Gastrocnemius medialis (tissue), 4 donors: ENCODE results near the gene TBX5. TPM values are rescaled to one million over a fixed set of nuclear protein-coding genes. Genes with fewer than 3 reads are reported as not detected.

Experiments used
- ATAC-seq, 2 donors: fragments of 150-250 bp; one replicate each; pipeline ENCODE4 v1.9.1; 2016
- DNase-seq, 2 donors: peaks; one replicate each; pipeline ENCODE4 v3.0.0-alpha.2; 2019
- H3K27ac ChIP-seq, 4 donors: fragments of 200-600 bp; sonication (generic); 1 replicate in 1 of 4; 2 replicates in 3 of 4; pipeline ENCODE4 v1.5.1; 2016 to 2018; ENCODE audit warnings: mild to moderate bottlenecking in 2 of 4, moderate library complexity in 1 of 4
- H3K27me3 ChIP-seq, 3 donors: fragments of 200-600 bp; sonication (generic) in 2 of 3; 1 replicate in 1 of 3; 2 replicates in 2 of 3; pipeline versions ENCODE4 v1.5.1 to v1.6.0; 2016 to 2019; ENCODE audit warnings: mild to moderate bottlenecking in 1 of 3, moderate library complexity in 1 of 3
- H3K36me3 ChIP-seq, 2 donors: fragments of 200-600 bp; sonication (generic) in 1 of 2; one replicate each; pipeline ENCODE4 v1.5.1; 2017 to 2018
- H3K4me1 ChIP-seq, 2 donors: fragments of 200-600 bp; sonication (generic) in 1 of 2; one replicate each; pipeline ENCODE4 v1.5.1; 2016 to 2017; ENCODE audit warnings: mild to moderate bottlenecking in 2 of 2
- H3K4me3 ChIP-seq, 4 donors: fragments of 200-600 bp; sonication (generic) in 3 of 4; 1 replicate in 1 of 4; 2 replicates in 3 of 4; pipeline ENCODE4 v1.5.1; 2016 to 2019; ENCODE audit warnings: mild to moderate bottlenecking in 2 of 4
- H3K9me3 ChIP-seq, 3 donors: fragments of 200-600 bp; sonication (generic) in 2 of 3; 1 replicate in 1 of 3; 2 replicates in 2 of 3; pipeline ENCODE4 v1.5.1; 2016 to 2019
- POLR2A ChIP-seq, 2 donors: fragments of 450-650 bp; IDR thresholded peaks; one replicate each; pipeline ENCODE4 v1.6.1; 2017; ENCODE audit warnings: antibody characterized with exemption in 2 of 2, mild to moderate bottlenecking in 2 of 2, moderate library complexity in 2 of 2
- in situ Hi-C, 4 donors: fragments of 200-750 bp; cut with MboI; loops; one replicate each; pipeline versions ENCODE4 v1.15.0 to v1.8.0; 2017; ENCODE audit warnings: low sequenced_read_pairs in 4 of 4
- intact Hi-C: fragments of 100-400 bp; cut with DNase I; formaldehyde crosslinking; loops from one replicate; pipeline ENCODE4 v1.15.1; 2023; ENCODE audit warnings: low total_unique reads
- total RNA-seq, 4 donors: library from RNA; depleted of rRNA; stranded (reverse); fragments of >200 nt; gene quantifications; one replicate each; pipeline versions ENCODE4 v1.1.0 to v1.2.3, GENCODE V29; 2016
- TF ChIP-seq, protein P1 (sequence below), 5 experiments: fragments of 450-650 bp in 3 of 5; fragments of 200-600 bp in 2 of 5; sonication (generic) in 2 of 5; IDR thresholded peaks in 4 of 5; conservative IDR thresholded peaks in 1 of 5; 1 replicate in 4 of 5; 2 replicates in 1 of 5; pipeline ENCODE4 v1.5.1; 2016 to 2019; ENCODE audit warnings: antibody characterized with exemption in 5 of 5, mild to moderate bottlenecking in 3 of 5, moderate library complexity in 3 of 5

Gene TBX5
- total RNA-seq, 4 donors from 2014 or later: not detected

DNA sequence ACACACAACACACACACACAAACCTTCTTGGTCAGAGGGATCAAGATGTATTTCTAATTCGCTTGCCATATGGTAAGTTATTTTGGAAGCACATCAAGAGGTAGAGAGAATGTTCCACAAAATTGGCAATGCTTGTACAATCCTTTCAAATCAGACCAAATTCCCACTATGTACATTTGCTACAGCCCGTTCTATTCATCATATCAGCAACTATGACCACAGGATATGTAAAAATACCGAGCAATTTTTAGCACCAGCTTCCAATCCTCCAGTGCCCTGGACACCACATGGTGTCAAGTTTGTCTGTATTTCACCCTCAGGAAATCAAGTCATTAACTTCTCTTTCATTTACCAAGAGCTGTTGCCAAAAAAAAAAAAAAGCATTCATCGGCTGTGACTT lies 21.2 kb downstream of the TBX5 start:
- Histone ChIP-seq H3K4me1 (no peaks in the 10 kb centered on the region), H3K36me3 (no peaks in the 10 kb centered on the region), H3K27ac (no peak overlapping the region), H3K4me3 (no peak overlapping the region), H3K9me3 (no peaks in the 10 kb centered on the region), H3K27me3 (peaks cover 0 to 3% (median 0%) of the 10 kb centered on the region in 3 donors)
- intact Hi-C loops: no loop called here
- TF ChIP-seq, protein P1, sequence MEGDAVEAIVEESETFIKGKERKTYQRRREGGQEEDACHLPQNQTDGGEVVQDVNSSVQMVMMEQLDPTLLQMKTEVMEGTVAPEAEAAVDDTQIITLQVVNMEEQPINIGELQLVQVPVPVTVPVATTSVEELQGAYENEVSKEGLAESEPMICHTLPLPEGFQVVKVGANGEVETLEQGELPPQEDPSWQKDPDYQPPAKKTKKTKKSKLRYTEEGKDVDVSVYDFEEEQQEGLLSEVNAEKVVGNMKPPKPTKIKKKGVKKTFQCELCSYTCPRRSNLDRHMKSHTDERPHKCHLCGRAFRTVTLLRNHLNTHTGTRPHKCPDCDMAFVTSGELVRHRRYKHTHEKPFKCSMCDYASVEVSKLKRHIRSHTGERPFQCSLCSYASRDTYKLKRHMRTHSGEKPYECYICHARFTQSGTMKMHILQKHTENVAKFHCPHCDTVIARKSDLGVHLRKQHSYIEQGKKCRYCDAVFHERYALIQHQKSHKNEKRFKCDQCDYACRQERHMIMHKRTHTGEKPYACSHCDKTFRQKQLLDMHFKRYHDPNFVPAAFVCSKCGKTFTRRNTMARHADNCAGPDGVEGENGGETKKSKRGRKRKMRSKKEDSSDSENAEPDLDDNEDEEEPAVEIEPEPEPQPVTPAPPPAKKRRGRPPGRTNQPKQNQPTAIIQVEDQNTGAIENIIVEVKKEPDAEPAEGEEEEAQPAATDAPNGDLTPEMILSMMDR (IDR thresholded peaks at IDR 0.05 in 4 of 5, conservative IDR thresholded peaks at IDR 0.05 in 1 of 5): no peak
- TF ChIP-seq POLR2A (IDR thresholded peaks at IDR 0.05): no peak
- no peak for ATAC-seq
- in situ Hi-C loops: no loop called here
- DNase-seq: no peak

DNA sequence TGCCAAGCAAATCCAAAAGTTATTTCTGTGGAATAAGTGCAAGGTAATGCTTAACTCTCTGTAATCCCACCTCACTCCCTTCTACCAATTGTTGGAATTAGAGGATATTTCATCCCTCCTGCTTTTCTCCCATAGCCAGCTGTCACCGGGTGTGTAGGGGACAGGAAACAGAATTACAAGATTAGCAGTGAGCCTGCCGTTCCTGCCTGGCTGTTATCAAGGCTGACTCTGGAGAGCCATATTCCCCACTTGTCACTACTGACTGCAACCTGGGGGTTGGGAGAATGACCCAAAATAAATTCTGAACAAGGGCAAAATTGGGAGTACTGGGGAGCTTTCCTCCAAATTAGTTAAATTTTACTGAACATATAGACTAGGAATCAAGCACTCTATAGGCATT lies 24.8 kb downstream of the TBX5 start:
- H3K4me3 ChIP-seq: no peak overlapping the region
- TF ChIP-seq, protein P1 (IDR thresholded peaks at IDR 0.05 in 4 of 5, conservative IDR thresholded peaks at IDR 0.05 in 1 of 5): no peak
- no peak for TF ChIP-seq POLR2A (IDR thresholded peaks at IDR 0.05)
- no peaks in the 10 kb centered on the region for H3K9me3 ChIP-seq
- no peaks in the 10 kb centered on the region for H3K4me1 ChIP-seq
- no peak for ATAC-seq
- intact Hi-C loops (no loop called here), in situ Hi-C loops (no loop called here)
- H3K36me3 ChIP-seq: no peaks in the 10 kb centered on the region
- H3K27me3 ChIP-seq: peaks cover 0 to 3% (median 0%) of the 10 kb centered on the region in 3 donors
- no peak overlapping the region for H3K27ac ChIP-seq
- no peak for DNase-seq

DNA sequence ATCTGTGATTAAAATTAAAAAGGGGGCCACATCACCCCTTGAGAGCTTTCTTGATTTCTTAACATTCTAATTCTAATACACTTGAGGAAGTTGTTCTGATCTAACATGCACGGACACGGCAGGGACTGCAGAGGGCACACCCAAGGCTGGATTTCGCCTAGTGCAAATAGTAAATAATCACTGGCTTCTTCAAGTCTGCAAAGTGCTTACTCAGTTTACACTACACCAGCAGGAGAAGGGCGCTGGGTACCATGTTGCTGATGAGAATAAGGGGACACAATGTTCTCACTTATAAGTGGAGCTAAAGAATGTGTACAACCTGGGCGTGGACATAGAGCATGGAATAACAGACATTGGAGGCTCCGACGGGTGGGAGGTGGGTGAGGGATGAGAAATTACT lies 34.2 kb downstream of the TBX5 start:
- TF ChIP-seq, protein P1 (IDR thresholded peaks at IDR 0.05 in 4 of 5, conservative IDR thresholded peaks at IDR 0.05 in 1 of 5): no peak
- TF ChIP-seq POLR2A (IDR thresholded peaks at IDR 0.05): no peak
- in situ Hi-C loops: no loop called here
- no peak for DNase-seq
- Histone ChIP-seq H3K36me3 (no peaks in the 10 kb centered on the region), H3K4me1 (no peaks in the 10 kb centered on the region), H3K27ac (no peak overlapping the region), H3K4me3 (no peak overlapping the region), H3K27me3 (peaks cover 0 to 3% (median 0%) of the 10 kb centered on the region in 3 donors), H3K9me3 (no peaks in the 10 kb centered on the region)
- intact Hi-C loops: no loop called here
- ATAC-seq: no peak

DNA sequence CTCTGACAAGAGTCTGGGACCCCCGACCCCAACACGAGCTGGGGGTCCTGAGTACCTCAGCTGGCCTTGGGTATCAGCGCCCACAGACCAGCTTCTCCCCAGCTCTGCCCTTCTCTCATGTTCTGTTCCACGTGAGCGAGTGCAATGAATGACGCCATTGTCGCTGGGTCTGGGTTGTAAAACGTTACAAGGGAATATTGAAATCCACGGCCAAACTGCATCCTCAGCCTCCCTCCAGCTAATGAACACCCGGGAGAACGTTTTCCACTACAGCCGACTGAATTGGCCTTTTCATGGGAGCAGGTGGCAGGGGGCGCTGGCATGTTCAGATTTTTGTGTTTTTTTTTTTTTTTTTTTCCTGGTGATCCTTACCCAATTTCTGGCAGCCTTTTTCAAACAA lies 34.7 kb downstream of the TBX5 start:
- intact Hi-C loops (no loop called here), in situ Hi-C loops (no loop called here)
- H3K4me3 ChIP-seq: no peak overlapping the region
- ATAC-seq (no peak), DNase-seq (no peak)
- no peaks in the 10 kb centered on the region for H3K4me1 ChIP-seq
- H3K27ac ChIP-seq: no peak overlapping the region
- TF ChIP-seq, protein P1 (IDR thresholded peaks at IDR 0.05 in 4 of 5, conservative IDR thresholded peaks at IDR 0.05 in 1 of 5): no peak
- TF ChIP-seq POLR2A (IDR thresholded peaks at IDR 0.05): no peak
- peaks cover 0 to 3% (median 0%) of the 10 kb centered on the region in 3 donors for H3K27me3 ChIP-seq
- H3K9me3 ChIP-seq: no peaks in the 10 kb centered on the region
- H3K36me3 ChIP-seq: no peaks in the 10 kb centered on the region
